Measurements from ENCODE around the gene MTUS2. TPM values are rescaled to one million over a fixed set of nuclear protein-coding genes. Genes with fewer than 3 reads are reported as not detected.

MTUS2 gene
- total and polyA plus RNA-seq, 9 of the 15 experiments (the other 6 are each of a cell fraction or from before 2014, with no cell fraction given) = 0.01 to 0.28 (median 0.06) TPM; not detected in 1

DNA sequence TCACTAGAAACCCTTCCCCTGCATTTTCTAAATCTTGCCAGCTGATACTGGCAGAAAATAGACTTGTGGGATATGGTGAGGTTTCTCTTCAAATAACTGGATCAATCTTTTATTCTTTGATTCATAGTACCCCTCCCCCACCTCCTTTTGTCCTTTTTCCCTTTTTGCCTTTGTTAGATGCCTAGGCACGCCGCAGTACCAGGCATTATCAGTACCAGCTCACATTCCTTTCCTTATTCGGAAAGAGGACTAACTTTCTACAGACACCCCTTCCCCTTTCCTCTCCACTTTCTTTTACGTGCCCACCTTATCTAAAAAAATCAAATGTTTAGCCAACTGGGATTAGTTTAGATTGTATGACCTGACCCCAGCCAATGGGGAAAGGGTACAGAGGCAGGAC, 226.4 kb downstream of the MTUS2 start (continued):
- TF ChIP-seq, protein P1, sequence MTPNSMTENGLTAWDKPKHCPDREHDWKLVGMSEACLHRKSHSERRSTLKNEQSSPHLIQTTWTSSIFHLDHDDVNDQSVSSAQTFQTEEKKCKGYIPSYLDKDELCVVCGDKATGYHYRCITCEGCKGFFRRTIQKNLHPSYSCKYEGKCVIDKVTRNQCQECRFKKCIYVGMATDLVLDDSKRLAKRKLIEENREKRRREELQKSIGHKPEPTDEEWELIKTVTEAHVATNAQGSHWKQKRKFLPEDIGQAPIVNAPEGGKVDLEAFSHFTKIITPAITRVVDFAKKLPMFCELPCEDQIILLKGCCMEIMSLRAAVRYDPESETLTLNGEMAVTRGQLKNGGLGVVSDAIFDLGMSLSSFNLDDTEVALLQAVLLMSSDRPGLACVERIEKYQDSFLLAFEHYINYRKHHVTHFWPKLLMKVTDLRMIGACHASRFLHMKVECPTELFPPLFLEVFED (CRISPR knock-in tag; conservative IDR thresholded peaks at IDR 0.05) = no peak

DNA sequence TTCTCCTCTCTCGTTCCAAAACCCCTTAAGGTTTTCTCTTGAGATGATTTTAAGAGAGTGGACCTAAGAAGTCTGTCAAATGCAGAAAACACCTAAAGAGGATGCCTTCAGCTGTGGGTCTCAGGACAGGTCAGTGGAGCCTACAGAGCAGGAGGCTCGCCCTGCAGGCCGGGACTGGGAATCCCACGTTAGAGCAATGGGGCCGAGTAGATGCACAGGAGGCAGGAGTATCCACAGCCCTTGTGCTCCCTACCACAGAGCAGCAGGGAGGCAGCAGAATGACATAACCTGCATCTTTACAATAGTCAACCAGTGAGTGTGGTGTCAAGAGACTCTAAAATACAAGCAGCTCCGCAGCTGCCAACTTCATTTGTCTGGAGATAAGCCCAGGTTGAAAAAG, 229.4 kb downstream of the MTUS2 start:
- intact Hi-C loops (cut with micrococcal nuclease) = no loop called here
- ChIA-PET CTCF (ENCODE audit: low intra/inter-chr PET ratio) (no interaction called here), POLR2A (no interaction called here)
- no TSS peak for BruUV-seq (replicated peaks)
- TF ChIP-seq, protein P2, sequence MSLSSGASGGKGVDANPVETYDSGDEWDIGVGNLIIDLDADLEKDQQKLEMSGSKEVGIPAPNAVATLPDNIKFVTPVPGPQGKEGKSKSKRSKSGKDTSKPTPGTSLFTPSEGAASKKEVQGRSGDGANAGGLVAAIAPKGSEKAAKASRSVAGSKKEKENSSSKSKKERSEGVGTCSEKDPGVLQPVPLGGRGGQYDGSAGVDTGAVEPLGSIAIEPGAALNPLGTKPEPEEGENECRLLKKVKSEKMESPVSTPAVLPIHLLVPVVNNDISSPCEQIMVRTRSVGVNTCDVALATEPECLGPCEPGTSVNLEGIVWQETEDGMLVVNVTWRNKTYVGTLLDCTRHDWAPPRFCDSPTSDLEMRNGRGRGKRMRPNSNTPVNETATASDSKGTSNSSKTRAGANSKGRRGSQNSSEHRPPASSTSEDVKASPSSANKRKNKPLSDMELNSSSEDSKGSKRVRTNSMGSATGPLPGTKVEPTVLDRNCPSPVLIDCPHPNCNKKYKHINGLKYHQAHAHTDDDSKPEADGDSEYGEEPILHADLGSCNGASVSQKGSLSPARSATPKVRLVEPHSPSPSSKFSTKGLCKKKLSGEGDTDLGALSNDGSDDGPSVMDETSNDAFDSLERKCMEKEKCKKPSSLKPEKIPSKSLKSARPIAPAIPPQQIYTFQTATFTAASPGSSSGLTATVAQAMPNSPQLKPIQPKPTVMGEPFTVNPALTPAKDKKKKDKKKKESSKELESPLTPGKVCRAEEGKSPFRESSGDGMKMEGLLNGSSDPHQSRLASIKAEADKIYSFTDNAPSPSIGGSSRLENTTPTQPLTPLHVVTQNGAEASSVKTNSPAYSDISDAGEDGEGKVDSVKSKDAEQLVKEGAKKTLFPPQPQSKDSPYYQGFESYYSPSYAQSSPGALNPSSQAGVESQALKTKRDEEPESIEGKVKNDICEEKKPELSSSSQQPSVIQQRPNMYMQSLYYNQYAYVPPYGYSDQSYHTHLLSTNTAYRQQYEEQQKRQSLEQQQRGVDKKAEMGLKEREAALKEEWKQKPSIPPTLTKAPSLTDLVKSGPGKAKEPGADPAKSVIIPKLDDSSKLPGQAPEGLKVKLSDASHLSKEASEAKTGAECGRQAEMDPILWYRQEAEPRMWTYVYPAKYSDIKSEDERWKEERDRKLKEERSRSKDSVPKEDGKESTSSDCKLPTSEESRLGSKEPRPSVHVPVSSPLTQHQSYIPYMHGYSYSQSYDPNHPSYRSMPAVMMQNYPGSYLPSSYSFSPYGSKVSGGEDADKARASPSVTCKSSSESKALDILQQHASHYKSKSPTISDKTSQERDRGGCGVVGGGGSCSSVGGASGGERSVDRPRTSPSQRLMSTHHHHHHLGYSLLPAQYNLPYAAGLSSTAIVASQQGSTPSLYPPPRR (CRISPR knock-in tag; IDR thresholded peaks at IDR 0.05; ENCODE audit: borderline replicate concordance) = no peak
- no peak for TF ChIP-seq LARP7 (IDR thresholded peaks at IDR 0.05)
- TF ChIP-seq ZNF143 (CRISPR knock-in tag; IDR thresholded peaks at IDR 0.05) = no peak
- TF ChIP-seq PYGO2 (tag; IDR thresholded peaks at IDR 0.05) = no peak
- TF ChIP-seq POLR3A (IDR thresholded peaks at IDR 0.05; ENCODE audit: borderline replicate concordance, extremely low read depth, insufficient read depth, insufficient read length) = no peak
- no peak for TF ChIP-seq HNRNPK (IDR thresholded peaks at IDR 0.05; ENCODE audit: low read depth, low read length, poor library complexity, severe bottlenecking)
- no peak for TF ChIP-seq ZSCAN32 (CRISPR knock-in tag; IDR thresholded peaks at IDR 0.05)
- no peak for TF ChIP-seq MEF2D (tag; conservative IDR thresholded peaks at IDR 0.05; ENCODE audit: low read depth)
- TF ChIP-seq TBL1XR1 (IDR thresholded peaks at IDR 0.05; ENCODE audit: low read length in 2 of 2) = no peak
- TF ChIP-seq SUPT5H (IDR thresholded peaks at IDR 0.05) = no peak
- H3K27ac ChIP-seq (ENCODE audit: extremely low read depth, low read depth, low read length) = no peak overlapping the region
- WGBS (ENCODE audit: insufficient coverage, low coverage, missing lambda C conversion rate) = 0% methylated on average over 6 of the region's 6 CpGs
- H3K9ac ChIP-seq (ENCODE audit: insufficient read depth in 1 of 2, low read depth in 2 of 2, low read length in 2 of 2) = no peak overlapping the region
- FAIRE-seq = no peak
- no peaks in the 10 kb centered on the region for H4K20me1 ChIP-seq (replicated peaks; ENCODE audit: control insufficient read depth, insufficient read depth, low read length)
- H3K79me2 ChIP-seq (ENCODE audit: control insufficient read depth, insufficient read depth, low read length) = no peaks in the 10 kb centered on the region
- H3K36me3 ChIP-seq (ENCODE audit: control insufficient read depth, insufficient read depth, low read length) = no peaks in the 10 kb centered on the region
- H3K9me1 ChIP-seq (ENCODE audit: control insufficient read depth, insufficient read depth, low read length) = no peaks in the 10 kb centered on the region
- H3K4me1 ChIP-seq (replicated peaks in 1 of 2; ENCODE audit: control insufficient read depth in 2 of 2, insufficient read depth in 2 of 2, low read length in 2 of 2) = no peaks in the 10 kb centered on the region
- in situ Hi-C loops (cut with MboI) = no loop called here
- H3K27me3 ChIP-seq (ENCODE audit: control insufficient read depth in 2 of 2, insufficient read depth in 2 of 2, low read length in 2 of 2) = no peaks in the 10 kb centered on the region
- no peak for ATAC-seq
- no peak overlapping the region for H3K4me2 ChIP-seq (ENCODE audit: insufficient read depth, low read length)
- H3K9me3 ChIP-seq (replicated peaks; ENCODE audit: control insufficient read depth, insufficient read depth, low read depth, low read length) = no peaks in the 10 kb centered on the region
- DNase-seq (ENCODE audit: extremely low read depth in 1 of 4, low spot score in 3 of 4) = no peak
- no peak overlapping the region for H3K4me3 ChIP-seq
- no peak overlapping the region for H2AFZ ChIP-seq (ENCODE audit: low read depth, low read length)

Data from K562 (cell line).